ENCODE data around the gene NRCAM. TPM values are rescaled to one million over a fixed set of nuclear protein-coding genes. Genes with fewer than 3 reads are reported as not detected.

The NRCAM gene
- total and polyA plus RNA-seq, 2 donors (not counting 1 experiment from before 2014, with no cell fraction given) = 0.75 to 4.6 TPM

GRCh38 chr7:108413782-108414492 is 42.3 kb downstream of the NRCAM start:
- ATAC-seq (ENCODE audit: low read depth) (no peak), DNase-seq (peak; percentile 10)
- WGBS (ENCODE audit: insufficient coverage) = 75% methylated on average over 1 of the region's 3 CpGs
- Mint-ChIP-seq H3K4me3 (peak overlapping the region; percentile 21), H3K9me3 (ENCODE audit: insufficient read depth) (peaks cover 10% of the 10 kb centered on the region), H3K27me3 (no peaks in the 10 kb centered on the region), H3K27ac (peak overlapping the region; percentile 29), H3K4me1 (peaks cover 40% of the 10 kb centered on the region)
- Histone ChIP-seq H3K27ac (ENCODE audit: low read length in 2 of 2) (no peak overlapping the region), H3K4me2 (replicated peaks; ENCODE audit: low read depth, low read length, poor library complexity, severe bottlenecking) (peak overlapping the region; percentile 70), H3K79me2 (ENCODE audit: control insufficient read depth, insufficient read depth, low read length) (no peaks in the 10 kb centered on the region), H3K4me1 (ENCODE audit: control insufficient read depth in 2 of 2, insufficient read depth in 2 of 2, low read length in 2 of 2) (peaks cover 43 to 44% of the 10 kb centered on the region in 2 donors), H2AFZ (ENCODE audit: insufficient read depth, low read depth, low read length, poor library complexity, severe bottlenecking) (no peak overlapping the region), H3K27me3 (replicated peaks in 1 of 4; ENCODE audit: control extremely low read depth in 1 of 4, control insufficient read depth in 3 of 4, insufficient read depth in 4 of 4, low read length in 3 of 4) (peaks cover 0 to 7% (median 0%) of the 10 kb centered on the region in 4 experiments), H3K36me3 (replicated peaks in 1 of 2; ENCODE audit: control extremely low read depth in 1 of 2, control insufficient read depth in 1 of 2, extremely low read depth in 1 of 2, insufficient read depth in 2 of 2, low read length in 1 of 2) (no peaks in the 10 kb centered on the region), H3K4me3 (ENCODE audit: control extremely low read depth in 1 of 5, extremely low read depth in 1 of 5, insufficient read depth in 1 of 5, low read depth in 2 of 5, low read length in 4 of 5) (no peak overlapping the region), H3K9ac (ENCODE audit: low read length) (no peak overlapping the region), H4K20me1 (ENCODE audit: control insufficient read depth, insufficient read depth, low read length, poor library complexity, severe bottlenecking) (no peaks in the 10 kb centered on the region), H3K9me3 (ENCODE audit: control extremely low read depth in 1 of 3, control insufficient read depth in 2 of 3, insufficient read depth in 1 of 3, low read length in 2 of 3) (peaks cover 0 to 10% (median 1%) of the 10 kb centered on the region in 3 donors)
- CTCF ChIA-PET = interaction anchor here (1.1 kb wide), 1 partner anchor 233 kb away, joined by 3 read pairs; no protein-coding TSS in a partner anchor
- intact Hi-C loops (cut with micrococcal nuclease) = loop anchor here (10.0 kb wide), 1 partner anchor 89 kb away; no protein-coding TSS in a partner anchor
- no peak for TF ChIP-seq EZH2 (IDR thresholded peaks at IDR 0.05; ENCODE audit: borderline replicate concordance, insufficient read depth, low read depth, low read length, poor library complexity, severe bottlenecking)
- TF ChIP-seq CTCF (IDR thresholded peaks at IDR 0.05) = no peak
- POLR2A ChIA-PET = no interaction called here

DNA sequence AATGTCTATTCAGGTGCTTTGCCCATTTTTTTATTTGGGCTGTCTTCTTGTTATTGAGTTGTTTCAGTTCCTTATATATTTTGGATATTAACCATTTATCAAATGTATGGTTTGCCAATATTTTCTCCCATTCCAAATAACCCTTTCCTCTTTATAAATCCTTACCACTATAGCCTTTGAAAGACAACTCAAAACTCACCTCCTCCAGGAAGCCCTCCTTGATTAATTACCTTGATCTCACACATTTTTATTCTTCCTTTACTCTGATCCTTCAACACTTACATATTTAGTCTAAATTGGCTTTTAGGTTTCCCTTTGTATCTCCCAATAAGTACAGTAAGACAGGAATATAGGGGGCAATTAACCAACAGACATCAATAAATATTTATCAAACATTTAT is 42.9 kb downstream of the NRCAM start:
- ATAC-seq (ENCODE audit: low read depth) (no peak), DNase-seq (no peak)
- peaks cover 10% of the 10 kb centered on the region for H3K9me3 Mint-ChIP-seq (ENCODE audit: insufficient read depth)
- no peaks in the 10 kb centered on the region for H3K27me3 Mint-ChIP-seq
- H3K79me2 ChIP-seq (ENCODE audit: control insufficient read depth, insufficient read depth, low read length) = no peaks in the 10 kb centered on the region
- no peak overlapping the region for H3K4me3 Mint-ChIP-seq
- TF ChIP-seq EZH2 (IDR thresholded peaks at IDR 0.05; ENCODE audit: borderline replicate concordance, insufficient read depth, low read depth, low read length, poor library complexity, severe bottlenecking) (no peak), CTCF (IDR thresholded peaks at IDR 0.05) (no peak)
- no peak overlapping the region for H3K4me3 ChIP-seq (ENCODE audit: control extremely low read depth in 1 of 5, extremely low read depth in 1 of 5, insufficient read depth in 1 of 5, low read depth in 2 of 5, low read length in 4 of 5)
- H4K20me1 ChIP-seq (ENCODE audit: control insufficient read depth, insufficient read depth, low read length, poor library complexity, severe bottlenecking) = no peaks in the 10 kb centered on the region
- H3K9ac ChIP-seq (ENCODE audit: low read length) = no peak overlapping the region
- H3K36me3 ChIP-seq (replicated peaks in 1 of 2; ENCODE audit: control extremely low read depth in 1 of 2, control insufficient read depth in 1 of 2, extremely low read depth in 1 of 2, insufficient read depth in 2 of 2, low read length in 1 of 2) = no peaks in the 10 kb centered on the region
- peaks cover 39 to 43% of the 10 kb centered on the region in 2 donors for H3K4me1 ChIP-seq (ENCODE audit: control insufficient read depth in 2 of 2, insufficient read depth in 2 of 2, low read length in 2 of 2)
- peaks cover 39% of the 10 kb centered on the region for H3K4me1 Mint-ChIP-seq
- intact Hi-C loops (cut with micrococcal nuclease) = loop anchor here (10.0 kb wide), 1 partner anchor 89 kb away; no protein-coding TSS in a partner anchor
- H3K27ac Mint-ChIP-seq = no peak overlapping the region
- H3K27me3 ChIP-seq (replicated peaks in 1 of 4; ENCODE audit: control extremely low read depth in 1 of 4, control insufficient read depth in 3 of 4, insufficient read depth in 4 of 4, low read length in 3 of 4) = peaks cover 0 to 3% (median 0%) of the 10 kb centered on the region in 4 experiments
- H3K9me3 ChIP-seq (ENCODE audit: control extremely low read depth in 1 of 3, control insufficient read depth in 2 of 3, insufficient read depth in 1 of 3, low read length in 2 of 3) = peaks cover 0 to 10% (median 1%) of the 10 kb centered on the region in 3 donors
- H3K27ac ChIP-seq (ENCODE audit: low read length in 2 of 2) = no peak overlapping the region
- no peak overlapping the region for H3K4me2 ChIP-seq (replicated peaks; ENCODE audit: low read depth, low read length, poor library complexity, severe bottlenecking)
- ChIA-PET CTCF (interaction anchor here (1.1 kb wide), 1 partner anchor 232 kb away, joined by 3 read pairs; no protein-coding TSS in a partner anchor), POLR2A (no interaction called here)
- no peak overlapping the region for H2AFZ ChIP-seq (ENCODE audit: insufficient read depth, low read depth, low read length, poor library complexity, severe bottlenecking)

All from B cell (primary cell).